GM13977 (cell line): ENCODE measurements around the gene LRP1B.

Source experiments
- DNase-seq: peaks from one replicate; pipeline ENCODE4 v3.0.0; 2012; ENCODE audit warnings: low spot score
- in situ Hi-C: fragments of 300-500 bp; cut with MboI; formaldehyde crosslinking; loops from one replicate; pipeline ENCODE4 v1.12.0; 2022; ENCODE audit warnings: low sequenced_read_pairs, low pct_unique_long_range_greater_than_20kb, mixed read lengths, inconsistent platforms; ENCODE audit not compliant: unreplicated experiment
- TF ChIP-seq, protein P1 (sequence below): IDR thresholded peaks from 2 replicates; pipeline ENCODE4 v1.5.1; 2012; ENCODE audit warnings: mild to moderate bottlenecking, control low read depth; ENCODE audit not compliant: insufficient read depth; ENCODE audit errors: extremely low read depth, missing control alignments

The LRP1B gene

DNA sequence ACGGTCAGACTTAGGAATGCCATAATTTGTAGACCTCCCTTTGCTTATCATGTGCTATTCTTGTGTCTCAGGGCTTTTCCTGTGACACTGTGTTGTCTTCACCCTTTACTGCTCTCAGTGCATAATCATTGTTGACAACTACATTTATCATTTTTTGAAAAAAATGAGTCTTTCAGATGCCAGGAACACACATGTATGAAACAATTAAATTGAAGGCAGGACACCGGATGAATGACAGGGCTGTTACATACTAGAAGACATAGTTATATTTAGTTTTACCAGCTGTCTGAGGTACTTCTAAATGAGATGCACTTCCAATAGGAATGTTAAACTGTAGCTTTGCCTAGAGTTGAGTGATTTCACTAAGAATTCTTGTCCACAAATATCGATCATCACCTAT, 243.5 kb downstream of the LRP1B start:
- in situ Hi-C loops, result no loop called here
- TF ChIP-seq, protein P1, sequence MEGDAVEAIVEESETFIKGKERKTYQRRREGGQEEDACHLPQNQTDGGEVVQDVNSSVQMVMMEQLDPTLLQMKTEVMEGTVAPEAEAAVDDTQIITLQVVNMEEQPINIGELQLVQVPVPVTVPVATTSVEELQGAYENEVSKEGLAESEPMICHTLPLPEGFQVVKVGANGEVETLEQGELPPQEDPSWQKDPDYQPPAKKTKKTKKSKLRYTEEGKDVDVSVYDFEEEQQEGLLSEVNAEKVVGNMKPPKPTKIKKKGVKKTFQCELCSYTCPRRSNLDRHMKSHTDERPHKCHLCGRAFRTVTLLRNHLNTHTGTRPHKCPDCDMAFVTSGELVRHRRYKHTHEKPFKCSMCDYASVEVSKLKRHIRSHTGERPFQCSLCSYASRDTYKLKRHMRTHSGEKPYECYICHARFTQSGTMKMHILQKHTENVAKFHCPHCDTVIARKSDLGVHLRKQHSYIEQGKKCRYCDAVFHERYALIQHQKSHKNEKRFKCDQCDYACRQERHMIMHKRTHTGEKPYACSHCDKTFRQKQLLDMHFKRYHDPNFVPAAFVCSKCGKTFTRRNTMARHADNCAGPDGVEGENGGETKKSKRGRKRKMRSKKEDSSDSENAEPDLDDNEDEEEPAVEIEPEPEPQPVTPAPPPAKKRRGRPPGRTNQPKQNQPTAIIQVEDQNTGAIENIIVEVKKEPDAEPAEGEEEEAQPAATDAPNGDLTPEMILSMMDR, result no peak

GRCh38 chr2:141878016-141878415, 252.8 kb downstream of the LRP1B start:
- DNase-seq, result no peak
- in situ Hi-C loops, result no loop called here
- TF ChIP-seq, protein P1, result no peak

More for the DNA sequence above, 243.5 kb downstream of the LRP1B start:
- no peak for DNase-seq

DNA sequence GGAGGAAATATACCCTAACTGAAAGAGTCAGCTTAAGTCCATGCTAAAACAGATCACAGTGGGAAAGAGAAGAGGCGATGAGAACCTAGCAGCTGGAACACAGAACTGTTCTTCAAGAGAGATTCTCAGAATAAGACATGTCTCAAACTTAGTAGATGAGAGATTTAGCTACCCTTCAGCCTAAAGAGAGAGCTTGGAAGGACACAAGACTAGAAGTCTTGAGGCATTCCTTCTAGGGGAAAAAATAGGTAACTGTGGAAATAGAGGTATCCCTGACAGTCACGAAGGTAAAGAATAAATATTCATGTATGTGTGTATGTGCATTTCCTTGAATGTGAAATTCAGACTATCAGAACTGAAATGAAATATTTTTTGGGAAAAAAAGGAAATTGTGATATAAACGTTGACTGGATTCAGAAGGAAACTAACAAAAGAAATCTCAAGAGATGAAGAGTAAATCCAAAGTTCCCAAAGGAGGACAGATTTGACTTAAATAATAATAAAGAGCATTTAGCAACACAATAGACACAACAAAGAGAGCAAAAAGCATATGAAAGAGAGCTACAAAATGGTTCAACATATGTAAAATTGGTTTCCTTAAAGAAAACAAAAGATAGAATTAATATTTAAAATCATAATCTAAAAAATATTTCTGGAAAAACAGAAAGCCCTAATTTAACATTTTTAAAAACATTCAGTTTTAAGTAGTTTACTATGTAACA, 258.7 kb downstream of the LRP1B start:
- no peak for DNase-seq
- in situ Hi-C loops, result no loop called here
- TF ChIP-seq, protein P1, result no peak

DNA sequence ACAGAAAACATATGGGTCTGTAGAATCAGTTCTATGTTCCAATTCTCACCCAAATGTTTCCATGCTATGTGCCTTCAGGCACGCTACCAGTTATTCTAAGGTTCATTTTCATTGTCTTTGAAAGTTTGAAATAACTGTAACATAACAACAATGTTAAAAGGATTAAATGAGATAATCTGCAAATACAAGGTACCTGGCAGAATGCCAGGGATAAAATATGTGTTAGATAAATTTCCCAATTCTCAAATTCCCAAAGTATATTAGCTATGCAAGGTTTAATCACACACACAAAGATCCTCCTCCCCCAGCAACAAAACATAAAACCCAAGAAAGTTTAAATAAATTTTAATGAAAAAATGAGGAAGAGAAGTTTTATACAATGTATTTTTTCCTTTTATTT, 261.2 kb downstream of the LRP1B start:
- in situ Hi-C loops, result no loop called here
- DNase-seq, result no peak
- TF ChIP-seq, protein P1, result no peak

DNA sequence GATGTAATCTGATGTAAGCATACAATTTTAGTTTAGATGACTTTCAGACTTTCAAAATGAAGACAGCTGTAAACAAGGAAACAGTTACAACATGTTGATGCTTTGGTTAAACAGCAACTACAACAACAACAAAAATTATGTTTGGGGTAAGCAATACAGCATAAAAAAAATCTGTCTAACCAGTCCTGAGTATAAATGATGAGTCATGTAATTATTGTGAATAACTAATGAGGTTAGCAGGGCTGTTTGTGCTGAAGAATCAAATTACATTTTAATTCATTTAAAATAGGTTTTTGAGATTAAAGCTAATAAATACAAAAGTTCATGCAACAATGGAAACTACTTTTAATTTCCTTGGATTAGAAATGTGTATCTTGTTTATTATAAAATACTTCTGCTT, 266.9 kb downstream of the LRP1B start:
- TF ChIP-seq, protein P1, result no peak
- DNase-seq, result no peak
- in situ Hi-C loops, result no loop called here

GRCh38 chr2:141856215-141856919, 274.4 kb downstream of the LRP1B start:
- TF ChIP-seq, protein P1, result no peak
- no peak for DNase-seq
- in situ Hi-C loops, result no loop called here
